SIG-M5 treated with dmso at 0.1 percent for 504 hours (cell line): ENCODE measurements around the gene CD47.

Experiments used
- DNase-seq: peaks from one replicate; lab custom pipeline; 2025; ENCODE audit not compliant: unreplicated experiment; lab: John Stamatoyannopoulos, UW

The CD47 gene

DNA sequence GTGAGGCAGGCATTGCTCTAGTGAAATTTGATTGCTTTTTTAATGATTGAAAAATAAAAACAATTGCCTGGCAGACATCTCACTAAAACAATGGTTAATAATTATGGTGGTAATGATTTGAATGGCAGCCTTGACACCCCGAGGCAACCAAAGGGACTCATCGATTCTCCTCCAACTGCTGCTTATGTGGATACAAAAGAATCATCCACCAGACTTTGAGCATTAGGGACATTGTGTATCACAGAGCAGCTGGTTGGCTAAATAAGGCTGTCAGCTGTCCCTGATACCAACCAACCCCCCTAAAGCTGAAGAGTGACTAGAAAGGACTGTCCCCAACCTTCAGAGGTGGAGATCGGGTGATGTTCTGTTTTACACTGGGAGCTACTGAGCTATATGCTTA lies 1.7 kb upstream of the CD47 start:
- DNase-seq: no peak

DNA sequence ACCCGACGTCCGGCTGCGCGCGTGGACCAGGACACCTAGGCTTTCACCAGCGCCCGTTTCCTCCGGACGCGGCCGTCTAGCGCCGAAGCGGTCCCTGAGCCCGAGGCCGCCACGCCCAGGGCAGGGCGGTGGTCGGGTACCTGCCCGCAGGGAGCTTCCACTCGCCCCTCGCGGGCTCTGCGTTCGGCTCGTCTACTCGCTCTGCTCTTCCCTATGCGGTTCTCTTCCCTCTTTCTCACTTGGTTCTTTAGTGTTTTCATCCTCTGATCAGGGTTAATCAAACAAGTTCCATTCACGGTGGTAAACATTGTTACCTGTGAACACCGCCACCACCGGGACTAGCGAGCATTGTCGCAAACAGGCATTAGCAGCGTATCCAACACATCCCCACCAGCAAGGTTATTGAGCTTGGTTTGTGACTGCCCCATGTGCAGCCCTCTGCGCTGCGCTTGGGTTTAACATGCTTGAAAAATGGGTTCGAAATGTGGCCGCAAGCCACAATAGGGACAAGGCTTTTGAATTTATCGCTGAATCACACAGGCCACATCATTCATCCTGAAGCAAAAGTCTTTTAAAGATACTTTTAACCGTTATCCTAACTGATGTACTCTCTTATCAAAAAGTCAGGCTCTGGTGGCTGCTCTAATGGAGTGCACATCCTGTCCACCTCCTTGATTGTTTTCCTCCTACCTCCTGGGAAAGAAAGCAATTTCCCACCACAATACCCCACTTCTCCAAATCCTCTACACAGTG lies 843 bp upstream of the CD47 start:
- no peak for DNase-seq

DNA sequence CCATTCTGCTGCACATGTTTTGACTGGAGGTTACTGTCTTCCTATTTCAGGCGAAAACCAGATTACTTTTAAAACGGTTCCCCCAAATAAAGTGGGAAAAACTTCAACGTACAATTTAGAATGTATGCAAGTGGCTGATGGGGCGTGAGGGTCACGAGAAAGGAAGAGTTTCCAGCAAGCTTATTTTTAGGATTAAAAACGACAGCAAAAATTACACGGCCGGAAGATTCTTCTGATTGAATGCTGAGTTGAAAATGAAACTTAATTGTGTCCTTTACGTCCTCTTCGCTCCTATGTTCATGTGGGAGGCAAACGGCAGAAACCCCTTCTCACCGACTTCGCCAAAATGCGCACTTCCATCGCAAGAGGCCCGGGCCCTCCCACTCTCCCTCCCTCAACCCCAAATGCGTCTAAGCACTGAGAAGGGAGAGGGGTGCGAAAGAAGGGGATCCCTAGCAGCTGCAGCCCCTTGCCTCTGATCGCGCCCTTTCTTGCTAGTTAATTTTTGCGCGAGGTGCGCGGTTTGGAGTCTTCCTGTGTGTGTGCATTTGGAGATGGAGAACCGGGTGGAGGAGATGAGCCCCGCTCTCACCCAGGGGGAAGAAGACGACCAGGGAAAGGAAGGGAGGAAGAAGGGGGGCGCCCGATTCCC lies 656 bp downstream of the CD47 start:
- DNase-seq: peak; percentile 60

DNA sequence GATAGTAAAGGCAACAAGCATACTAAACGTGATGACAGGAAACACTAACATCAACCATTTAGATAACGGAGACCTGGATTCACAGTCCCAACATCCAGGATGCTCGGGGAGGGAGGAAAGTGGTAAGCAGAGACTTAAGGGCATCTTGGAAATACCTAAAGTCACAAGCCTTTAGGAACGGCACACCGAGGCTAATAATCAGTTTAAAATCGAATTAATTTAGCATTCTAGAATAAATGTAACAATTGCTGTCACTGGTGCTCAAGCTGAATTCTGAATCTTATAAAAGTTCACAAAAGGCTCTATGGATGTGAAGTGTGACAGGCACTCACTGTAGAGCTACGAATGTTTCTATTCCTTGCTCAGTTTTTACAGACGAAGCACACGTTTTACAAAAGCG lies 1.3 kb downstream of the CD47 start:
- DNase-seq: no peak

DNA sequence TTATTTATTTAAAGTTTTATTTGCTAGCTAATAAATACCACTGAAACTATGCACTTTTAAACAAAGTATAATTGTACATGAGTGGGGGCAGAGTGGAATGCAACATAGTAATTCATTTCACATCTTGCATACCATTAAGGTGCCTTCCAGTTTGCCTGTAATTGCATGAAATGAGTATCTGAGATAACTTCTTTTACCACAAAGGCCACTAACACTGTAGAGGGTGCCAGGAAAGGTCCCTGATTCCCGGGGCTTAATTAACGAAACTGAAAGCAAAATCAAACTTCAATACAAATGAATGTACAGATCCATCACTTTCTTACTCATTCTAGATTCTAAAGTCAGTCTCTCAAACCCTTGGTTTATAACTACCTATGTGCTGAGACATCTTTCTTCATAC lies 2.1 kb downstream of the CD47 start:
- peak; percentile 13 for DNase-seq

DNA sequence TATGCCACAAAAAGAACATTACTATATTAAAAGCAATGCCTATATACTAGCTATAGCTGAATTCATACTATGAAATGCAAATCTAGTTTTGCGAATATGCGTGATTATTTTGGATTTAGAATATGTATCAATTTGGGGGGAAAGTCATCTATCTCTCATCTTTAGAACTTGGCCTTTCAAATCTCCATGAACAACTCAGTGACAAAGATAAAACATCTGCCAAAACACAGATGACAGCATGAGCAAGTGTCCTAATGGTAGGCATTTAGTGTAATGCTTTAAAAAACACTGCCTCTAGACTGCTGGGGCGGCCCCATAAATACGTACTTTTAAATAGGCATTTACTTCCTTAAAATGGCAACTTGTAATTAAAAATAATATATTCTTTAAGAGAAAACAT lies 2.7 kb downstream of the CD47 start:
- DNase-seq: no peak

DNA sequence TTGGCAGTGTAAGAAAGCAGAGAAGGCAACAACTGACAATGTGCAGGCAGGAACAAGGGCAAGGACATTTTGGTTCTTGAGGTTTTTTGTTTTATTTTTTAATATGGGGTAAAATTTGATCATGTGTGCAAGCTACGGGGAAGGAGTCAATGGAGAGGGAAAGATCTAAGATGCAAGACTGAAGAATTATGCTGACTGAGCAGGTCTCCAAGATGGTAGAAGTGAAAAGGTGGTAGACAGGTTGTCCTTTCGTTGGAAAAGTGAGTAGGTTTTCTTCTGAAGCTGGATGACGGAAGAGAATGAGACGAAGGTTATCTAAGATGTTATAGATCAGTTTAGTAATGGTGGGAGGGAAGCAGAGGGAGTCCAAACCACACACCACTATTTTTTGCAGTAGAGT lies 4.2 kb downstream of the CD47 start:
- no peak for DNase-seq

DNA sequence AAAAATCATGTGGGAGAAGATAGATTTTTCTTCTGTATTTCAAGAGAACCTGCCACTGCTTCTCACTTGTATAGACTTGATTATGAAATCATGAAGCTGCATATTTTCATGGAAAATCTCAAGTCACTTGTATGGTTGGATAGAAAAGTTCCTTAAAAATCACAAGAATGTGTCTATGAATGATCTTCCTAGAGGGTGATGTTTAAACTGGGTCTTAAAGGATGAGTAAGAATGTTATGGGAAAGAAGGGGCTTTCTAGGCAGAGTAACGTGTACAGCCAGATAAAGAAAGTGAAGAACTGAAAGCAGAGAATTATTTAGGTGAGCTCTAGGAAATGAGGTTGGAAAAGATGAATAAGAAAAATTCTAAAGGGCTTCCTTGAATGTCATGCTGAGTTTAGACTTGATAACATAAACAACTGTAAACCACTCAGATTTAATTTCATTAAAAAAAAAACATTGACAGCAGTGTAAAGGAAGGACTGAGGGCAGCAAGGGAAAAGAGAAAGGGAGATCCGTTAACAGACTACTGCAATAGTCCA lies 5.0 kb downstream of the CD47 start:
- DNase-seq: no peak

DNA sequence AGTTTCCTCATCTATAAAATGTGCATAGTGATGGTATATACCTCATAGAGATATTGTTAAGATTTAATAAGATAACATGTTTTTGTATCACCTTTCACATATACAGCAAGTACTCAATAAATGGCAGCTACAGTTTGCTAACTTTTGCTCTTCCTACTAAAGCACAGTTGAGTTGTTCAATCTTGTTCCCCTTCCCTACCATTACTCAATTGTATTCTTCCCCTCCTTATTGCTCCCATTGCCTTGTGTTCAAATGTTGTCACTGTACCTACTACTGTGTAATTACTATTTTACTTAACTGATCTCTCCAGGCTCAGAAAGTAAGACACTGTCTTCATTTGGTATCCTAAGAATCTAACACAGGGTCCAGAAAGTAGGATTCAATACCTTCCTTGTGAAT lies 5.5 kb downstream of the CD47 start:
- peak; percentile 19 for DNase-seq

DNA sequence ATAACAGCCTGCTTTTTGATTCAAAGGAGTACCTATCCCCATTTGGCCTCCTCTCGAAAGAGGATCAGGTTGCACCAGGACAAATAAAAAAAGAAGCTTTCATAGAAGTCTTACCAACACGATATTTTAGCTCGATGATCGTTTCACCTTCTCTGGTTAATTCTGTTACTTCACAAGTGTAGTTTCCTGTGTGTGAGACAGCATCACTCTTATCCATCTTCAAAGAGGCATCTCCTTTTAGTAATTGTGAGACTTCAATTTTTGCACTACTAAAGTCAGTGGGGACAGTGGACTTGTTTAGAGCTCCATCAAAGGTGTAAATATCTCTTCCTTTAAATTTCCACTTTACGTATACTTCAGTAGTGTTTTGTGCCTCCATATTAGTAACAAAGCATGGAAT lies 11.0 kb downstream of the CD47 start:
- DNase-seq: no peak

DNA sequence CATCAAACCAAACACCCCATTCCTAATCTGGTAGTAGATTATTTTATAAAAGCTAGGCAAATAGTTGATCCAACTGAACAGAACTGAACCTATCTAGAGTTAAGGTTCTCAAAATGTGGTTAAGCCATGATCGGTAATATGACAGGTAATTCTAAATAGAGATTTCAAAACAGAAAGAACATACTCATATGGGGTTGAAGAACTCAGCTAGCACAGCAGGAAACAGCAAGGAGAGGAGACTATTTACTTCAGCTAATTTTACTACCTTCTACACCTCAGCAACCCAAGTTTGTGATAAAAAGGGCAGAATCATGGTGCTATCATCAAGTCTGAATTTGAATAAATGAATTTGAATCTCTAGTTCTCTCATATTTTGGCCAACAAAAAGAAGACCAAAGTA lies 11.8 kb downstream of the CD47 start:
- no peak for DNase-seq

DNA sequence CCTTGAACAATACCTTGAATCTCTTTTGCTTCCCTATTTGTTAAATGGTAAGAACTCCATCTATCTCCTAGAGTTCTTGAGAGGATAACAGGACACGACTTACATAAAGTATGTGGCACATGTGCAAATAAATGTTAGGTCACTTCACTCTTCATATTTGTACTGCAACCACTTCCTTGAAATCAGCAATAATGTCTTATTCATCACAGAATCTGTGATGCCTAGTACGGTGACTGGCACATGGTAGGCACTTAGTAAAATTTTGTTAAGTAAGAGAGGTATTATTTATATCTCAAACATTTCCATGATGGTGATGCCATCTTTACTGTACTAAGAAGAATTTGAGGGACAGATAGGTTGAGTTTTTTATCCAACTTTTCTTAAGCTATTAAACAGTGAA lies 14.3 kb downstream of the CD47 start:
- no peak for DNase-seq

DNA sequence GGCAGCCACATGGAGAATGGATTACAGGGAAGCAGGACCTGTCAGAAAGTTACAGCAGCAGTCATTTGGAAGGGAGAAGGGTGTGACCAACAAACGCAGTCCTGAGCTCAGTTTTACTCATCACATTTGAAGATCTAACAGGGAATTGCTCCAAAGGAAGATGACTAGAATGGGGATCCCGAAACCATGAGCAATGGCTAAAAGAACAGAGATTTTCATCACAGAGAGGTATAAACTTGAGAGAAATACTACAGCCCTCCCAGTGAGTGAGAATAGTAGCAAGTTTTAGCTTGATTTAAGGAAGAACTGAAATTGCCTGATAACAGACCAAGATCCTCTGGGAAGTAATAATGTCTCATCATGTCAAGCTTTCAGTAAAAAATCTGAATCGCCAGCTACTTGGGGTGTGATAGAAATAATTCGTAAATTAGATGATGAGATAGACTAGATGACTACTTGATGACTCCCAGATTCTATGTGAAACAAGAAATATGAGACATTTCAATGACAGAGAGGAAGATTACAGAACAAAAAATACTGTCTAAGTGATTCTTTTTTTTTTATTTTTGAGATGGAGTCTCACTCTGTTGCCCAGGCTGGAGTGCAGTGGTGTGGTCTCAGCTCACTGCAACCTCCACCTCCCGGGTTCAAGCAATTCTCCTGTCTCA lies 16.9 kb downstream of the CD47 start:
- no peak for DNase-seq

DNA sequence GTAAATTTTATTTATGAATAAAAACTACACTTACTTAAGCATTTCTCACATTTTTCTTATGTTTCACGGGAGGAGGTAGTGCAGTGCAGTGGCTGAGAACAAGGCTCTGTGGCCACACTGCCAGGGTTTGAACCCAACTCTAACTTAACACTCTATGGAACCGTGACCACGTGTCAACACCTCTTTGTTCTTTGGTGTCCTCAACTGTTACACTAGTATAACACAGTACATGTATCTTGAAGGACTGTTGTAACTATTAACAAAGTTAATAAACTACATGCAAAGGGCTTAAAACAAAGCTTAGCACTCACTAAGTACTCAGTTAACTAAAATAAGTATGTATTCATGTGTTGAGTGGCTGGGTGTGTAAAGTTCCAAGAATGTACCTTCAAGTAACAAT lies 19.5 kb downstream of the CD47 start:
- no peak for DNase-seq

DNA sequence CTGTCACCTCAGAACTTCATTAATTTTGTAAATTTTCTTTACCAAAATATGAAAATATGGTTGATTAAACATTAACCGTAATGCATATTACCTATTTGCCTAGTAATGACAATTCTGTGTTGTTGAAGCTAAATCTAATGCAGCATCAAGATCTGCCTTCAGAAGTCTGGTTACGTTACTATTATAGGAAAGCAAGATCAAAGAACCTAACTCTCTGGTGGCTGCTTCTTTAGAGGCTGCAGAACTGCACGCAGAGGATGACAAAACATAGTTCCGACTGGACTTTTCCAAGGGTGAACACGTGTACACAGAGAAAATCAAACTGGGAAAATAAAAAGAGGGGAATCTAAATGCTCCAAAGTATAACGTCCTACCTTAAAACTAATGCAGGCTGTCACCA lies 20.5 kb downstream of the CD47 start:
- no peak for DNase-seq

DNA sequence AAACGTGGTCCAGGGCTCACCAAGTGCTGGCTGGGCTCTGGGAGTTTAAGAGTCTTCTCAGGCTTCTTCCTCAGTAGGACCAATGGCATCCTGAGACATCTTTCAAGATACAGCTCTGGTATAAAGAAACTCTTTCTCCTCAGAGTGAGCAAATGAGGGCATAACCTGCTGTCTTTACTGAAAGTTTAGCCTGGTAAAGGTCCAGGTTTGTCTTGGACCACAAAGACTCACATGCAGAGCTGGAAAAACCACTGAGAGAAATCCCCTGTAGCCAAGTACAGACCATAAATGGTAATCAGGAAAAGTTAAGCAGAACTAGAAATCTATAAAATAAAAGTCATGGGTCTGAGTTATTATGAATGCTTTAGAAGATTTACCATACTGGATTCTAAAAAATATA lies 23.1 kb downstream of the CD47 start:
- no peak for DNase-seq

DNA sequence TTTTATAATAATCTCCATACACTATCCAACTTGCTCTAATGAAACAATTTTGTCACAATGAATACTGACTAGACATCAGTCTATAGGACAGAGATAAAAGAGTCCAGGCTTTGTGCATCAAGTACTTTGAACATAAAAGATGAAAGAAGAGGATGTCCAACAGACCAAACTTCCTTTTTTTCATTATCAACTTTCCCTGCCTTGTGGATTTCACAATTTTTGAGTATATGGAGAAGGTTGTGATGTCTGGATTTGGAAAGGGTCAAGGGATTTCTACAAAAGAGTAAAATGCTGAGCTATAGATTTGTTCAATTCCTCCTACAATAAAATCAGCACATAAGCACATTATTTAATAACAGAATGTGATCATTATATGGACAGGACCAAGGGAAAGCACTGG lies 25.7 kb downstream of the CD47 start:
- DNase-seq: no peak

DNA sequence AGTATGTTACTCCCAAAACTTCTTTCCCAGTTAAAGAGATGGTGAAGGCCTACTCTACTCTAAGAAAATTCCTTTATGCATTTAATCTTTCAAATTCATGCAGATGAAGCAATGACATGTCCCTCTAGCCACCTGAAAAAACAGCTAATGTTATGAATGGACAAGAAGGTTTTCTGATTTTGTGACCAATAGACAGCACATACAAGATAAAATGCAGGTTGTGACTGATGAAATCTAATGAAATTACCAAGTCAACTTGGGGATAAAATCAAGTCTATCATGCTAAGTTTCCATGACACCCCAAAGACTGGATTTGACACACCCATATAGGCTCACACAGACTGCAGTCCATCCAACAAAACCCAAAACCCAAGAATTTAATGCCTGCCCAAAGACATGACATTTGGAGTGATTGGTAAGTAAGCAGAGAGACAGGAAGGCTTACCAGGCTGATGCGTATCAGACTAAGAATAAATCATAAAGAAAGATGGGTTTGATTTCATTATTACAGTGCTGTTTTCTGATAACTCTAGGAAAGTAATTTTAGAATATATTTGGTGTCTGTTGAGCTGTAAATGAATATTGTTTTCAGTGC lies 26.4 kb downstream of the CD47 start:
- DNase-seq: no peak

DNA sequence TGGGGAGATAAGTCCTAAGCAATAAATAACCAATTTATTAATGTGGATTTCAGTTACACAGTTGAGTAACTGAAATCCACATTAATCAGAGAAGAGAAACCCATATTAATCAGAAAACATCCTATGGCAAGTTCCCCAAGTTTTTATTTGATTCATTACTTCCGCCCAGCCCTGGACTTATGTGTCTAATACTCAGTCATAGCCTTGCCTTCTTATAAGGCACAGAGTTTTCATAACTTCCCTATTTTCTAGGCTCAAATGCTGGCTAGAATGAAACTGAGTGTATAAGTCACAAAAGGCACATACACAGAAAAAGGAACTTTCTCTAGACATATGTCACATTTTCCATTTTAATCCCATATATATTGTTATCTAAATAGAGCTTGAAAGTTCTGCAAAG lies 28.8 kb downstream of the CD47 start:
- peak; percentile 94 for DNase-seq

DNA sequence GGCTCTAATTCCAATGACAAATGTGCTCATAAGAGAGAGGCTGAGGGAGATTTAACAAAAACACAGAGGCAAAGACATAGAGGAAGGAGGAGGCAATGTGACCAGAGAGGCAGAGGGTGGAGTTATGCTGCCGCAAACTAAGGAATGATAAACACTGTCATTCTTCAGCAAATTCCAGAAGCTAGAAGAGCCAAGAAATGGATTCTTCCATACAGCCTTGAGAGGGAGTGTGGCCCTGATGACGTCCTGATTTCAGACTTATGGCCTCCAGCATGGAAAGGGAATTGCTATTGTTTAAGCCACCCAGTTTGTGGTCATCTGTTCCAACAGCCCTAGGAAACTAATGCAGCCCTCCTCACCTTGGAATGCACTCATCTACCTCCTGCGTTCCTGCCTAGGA lies 30.5 kb downstream of the CD47 start:
- DNase-seq: no peak

DNA sequence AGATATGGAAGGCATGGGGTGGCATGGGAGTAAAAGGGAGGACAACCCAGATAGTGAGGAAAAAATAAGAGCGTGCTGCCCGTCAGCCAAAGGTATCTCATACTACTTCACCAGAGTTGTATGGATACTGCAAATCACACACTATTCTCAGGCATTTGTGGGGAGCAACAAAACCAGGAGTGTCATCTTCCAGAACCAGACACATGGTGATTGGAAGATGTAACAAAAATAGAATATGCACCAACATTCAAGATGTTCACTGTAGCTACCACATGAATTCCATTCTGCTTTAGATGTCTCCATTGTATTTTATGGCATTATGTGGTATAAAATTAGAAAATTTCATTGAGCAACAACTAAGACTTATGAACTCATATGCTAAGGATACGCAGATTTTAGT lies 34.9 kb downstream of the CD47 start:
- no peak for DNase-seq

DNA sequence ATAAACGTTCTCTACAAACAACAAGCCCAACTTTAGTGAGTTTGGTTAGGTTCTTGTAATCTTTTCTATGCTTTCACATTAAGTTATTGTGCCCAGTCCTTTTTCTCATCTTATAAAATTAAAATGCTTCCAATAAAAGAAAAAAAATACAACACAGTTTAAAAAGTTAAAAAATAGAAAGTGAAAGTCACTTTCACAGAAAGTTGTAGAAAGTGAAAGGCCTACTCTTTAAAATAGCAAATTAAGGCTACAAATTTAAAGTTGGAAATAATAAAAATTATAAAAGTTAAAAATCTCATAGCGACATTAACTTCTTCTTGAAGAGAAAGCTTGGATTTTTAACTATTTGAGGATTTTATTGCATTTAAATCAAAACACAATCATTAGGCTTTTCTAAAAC lies 35.9 kb downstream of the CD47 start:
- DNase-seq: no peak
